Activated CD8-positive, alpha-beta memory T cell treated with anti-CD3 and anti-CD28 coated beads, Interleukin-2, amount 50 U/mL, for 24 hours (primary cell): ENCODE data around the gene ZNF766.
"Not testable (repeated sequence)": the region's sequence is repeated elsewhere in the genome, so short reads cannot be mapped to it uniquely, and the experiment has no call there.

Source experiments
- DNase-seq: peaks from one replicate; pipeline ENCODE4 v3.0.0-alpha.2; 2020; ENCODE audit errors: extremely low read depth

ZNF766 gene

DNA sequence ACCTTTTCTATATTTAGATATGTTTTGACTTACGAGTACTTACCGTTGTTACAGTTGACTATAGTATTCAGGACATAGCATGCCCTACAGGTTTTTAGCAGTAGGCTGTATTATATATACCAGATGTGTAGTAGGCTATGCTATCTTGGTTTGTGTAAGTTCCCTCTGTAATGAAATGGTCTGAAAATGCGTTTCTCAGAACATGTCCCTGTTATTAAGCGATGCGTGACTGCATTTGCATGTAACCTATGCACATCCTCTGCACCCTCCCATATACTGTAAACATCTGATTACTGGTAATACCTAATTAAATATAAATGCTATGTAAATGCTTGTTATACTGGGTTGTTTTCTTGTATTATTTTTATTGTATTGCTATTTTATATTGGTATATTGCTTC, 6.6 kb downstream of the ZNF766 start:
- no peak for DNase-seq

DNA sequence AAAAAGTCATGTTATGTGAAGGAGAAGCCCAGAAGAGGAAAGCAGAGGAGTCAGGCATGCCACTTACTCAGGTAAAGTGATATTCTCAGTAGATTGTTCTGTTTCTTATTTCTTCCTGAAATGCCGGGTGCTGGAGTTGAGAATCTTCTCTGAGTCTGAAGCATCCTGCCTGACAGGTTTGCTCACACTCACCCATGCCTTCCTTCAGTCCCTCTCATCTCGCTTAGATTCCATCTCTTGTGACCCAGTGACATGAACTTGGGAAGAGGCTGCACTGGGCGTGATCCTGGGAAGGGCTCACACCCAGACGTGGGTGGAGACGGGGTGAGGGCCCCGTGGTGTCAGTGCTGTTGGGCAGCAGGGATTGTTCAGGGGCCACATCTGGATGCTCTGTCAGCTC, 8.1 kb downstream of the ZNF766 start:
- no peak for DNase-seq

DNA sequence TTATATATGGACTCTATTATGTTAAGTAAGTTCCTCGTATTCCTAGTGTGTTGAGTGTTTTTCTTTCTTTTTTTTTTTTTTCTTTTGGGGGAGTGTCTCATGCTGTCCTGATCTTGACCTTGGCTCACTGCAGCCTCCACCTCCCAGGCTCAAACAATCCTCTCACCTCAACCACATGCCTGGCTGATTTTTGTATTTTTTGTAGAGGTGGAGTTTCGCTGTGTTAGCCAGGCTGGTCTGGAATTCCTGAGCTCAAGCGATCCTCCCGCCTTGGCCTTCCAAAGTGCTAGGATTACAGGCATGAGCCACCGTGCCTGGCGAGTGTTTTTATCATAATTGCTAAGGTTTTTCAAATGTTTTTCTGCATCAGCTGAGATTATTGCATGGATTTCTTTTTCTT, 16.9 kb downstream of the ZNF766 start:
- DNase-seq, result no peak

DNA sequence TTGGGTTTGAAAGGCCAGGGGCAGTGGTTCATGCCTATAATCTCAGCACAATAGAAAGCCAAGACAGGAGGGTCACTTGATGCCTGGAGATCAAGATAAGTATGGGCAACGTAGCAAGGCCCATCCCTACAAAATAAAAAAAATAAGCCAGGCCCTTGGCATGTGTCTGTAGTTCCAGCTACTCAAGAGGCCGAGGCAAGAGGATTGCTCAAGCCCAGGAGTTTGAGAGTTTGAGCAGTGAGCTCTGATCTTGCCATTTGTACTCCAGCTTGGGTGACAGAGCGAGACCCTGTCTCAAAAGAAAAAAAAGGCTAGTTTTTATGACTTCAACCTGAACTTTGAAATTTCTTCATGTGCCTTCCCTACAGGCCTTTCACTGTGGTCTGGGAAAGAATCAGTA, 22.4 kb downstream of the ZNF766 start:
- DNase-seq, result no peak

DNA sequence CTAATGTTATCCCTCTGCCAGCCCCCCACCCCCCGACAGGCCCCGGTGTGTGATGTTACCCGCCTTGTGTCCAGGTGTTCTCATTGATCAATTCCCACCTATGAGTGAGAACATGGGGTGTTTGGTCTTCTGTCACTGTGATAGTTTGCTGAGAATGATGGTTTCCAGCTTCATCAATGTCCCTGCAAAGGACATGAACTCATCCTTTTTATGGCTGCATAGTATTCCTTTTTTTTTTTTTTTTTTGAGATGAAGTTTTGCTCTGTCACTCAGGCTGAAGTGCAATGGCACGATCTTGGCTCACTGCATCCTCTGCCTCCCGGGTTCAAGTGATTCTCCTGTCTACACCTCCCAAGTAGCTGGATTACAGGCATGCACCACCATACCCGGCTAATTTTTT, 23.6 kb downstream of the ZNF766 start:
- not testable (repeated sequence) for DNase-seq

DNA sequence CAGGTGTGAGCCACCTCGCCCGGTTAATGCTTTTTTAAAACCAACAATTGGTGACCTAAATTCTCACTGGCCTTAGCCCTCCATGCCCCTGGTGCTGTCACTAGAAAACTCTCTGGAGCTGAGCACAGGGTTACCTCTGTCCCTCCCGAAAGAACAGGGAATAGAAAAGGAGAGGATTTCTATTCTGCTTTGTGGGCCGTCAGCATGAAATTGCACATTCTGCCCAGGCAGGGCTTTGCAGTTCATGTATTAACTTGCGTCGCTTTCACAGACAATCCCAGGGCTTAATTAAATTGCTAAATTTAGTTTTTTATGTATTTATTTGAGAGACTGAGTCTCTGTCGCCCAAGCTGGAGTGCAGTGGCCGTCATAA, 27.0 kb downstream of the ZNF766 start:
- DNase-seq, result no peak

DNA sequence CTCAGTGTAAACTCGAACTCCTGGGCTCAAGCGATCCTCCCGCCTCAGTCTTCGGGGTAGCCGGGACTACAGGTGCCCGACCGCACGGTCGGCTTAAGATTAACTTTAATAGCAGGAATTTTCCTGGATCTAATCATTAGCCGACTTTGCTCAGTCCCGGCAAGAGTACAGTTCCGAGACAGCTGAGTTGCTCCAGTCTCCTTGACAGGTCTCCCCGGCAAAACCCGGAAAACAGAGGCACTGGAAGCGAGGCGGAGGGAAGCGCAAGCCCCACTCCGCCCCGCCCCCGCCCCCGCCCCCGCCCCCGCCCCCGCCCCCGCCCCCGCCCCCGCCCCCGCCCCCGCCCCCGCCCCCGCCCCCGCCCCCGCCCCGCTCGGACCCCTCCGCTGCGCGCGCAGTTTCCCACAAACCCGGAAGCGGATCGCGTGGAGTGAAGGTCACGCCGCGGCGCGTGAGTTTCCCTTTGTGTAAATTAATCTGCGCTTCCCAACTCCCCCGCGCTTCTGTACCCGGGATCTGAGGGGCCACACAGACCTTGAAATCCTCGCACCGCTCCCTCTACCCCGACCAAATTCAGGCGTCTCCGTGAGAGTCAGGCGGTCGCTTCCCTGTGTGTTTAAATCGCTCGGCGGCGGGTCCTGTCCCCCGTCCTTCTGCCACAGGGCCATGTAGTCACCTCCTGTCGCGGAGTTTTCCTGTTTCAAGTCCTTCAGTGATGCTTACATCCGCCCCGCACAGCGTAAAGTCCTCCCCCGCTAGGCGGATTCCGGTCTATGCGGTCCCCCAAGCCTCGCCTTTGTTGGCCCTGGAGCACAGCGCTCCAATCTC, 27.6 kb downstream of the ZNF766 start, which contains the start of gene ZNF480:
TSS of gene ZNF480 (plus strand) at position 397 of the 828 bp plus-strand sequence. CDS start 3,244 bp downstream, outside the sequence.
- DNase-seq, result peak; percentile 33

DNA sequence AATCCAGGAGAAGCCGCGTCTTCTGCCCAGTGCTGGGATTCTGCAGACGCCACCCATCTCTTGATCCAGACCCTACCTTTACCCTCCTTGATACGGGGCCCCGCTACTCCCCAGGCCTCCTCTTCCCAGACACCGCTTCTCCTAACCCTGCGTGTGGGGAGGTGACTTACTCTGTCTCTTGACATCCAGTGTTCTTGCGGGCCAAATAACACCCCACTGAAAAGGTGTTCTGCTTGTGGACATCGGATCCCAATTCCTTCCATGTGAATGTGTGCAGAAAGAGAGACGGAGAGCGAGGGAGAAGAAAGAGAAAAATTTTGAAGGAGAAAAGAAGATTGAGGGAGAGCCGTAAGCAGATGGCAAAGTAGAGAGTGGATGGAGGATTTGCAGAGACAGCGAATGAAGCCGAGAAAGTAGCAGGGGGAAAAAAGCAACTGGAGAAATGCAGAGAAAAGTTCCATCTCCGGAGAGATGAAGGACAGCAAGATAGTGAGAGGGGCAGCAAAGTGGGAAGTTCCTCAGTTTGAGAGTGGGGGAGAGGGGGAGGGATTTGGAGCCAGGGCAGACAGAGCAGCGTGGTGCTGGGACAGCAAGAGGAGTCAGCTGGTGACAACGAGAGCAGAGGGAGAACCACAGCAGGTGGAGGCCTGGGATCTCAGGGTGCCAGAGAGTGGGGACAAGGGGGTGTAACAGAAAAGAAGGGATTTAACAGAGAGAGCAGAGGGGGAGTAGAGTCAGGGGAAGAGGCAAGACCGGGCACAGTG, 28.4 kb downstream of the ZNF766 start:
- no peak for DNase-seq

DNA sequence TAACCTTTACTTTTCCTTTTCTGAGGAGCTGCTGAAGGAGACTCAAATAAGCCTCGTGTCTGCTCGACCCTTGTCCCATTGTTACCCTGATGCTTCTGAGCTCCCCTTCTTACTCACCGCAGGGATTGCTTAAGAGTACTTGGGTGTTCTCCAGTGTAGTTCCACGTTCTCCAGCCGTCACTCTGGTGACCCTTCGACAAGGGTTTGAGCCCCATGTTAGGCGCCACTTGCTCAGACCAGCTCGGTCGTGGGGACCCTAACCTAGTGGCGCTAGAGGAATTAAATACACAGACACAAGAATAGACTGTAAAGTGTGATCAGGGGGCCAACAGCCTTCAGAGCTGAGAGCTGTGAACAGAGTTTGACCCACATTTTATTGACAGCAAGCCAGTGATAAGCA, 37.9 kb downstream of the ZNF766 start:
- DNase-seq, result no peak

DNA sequence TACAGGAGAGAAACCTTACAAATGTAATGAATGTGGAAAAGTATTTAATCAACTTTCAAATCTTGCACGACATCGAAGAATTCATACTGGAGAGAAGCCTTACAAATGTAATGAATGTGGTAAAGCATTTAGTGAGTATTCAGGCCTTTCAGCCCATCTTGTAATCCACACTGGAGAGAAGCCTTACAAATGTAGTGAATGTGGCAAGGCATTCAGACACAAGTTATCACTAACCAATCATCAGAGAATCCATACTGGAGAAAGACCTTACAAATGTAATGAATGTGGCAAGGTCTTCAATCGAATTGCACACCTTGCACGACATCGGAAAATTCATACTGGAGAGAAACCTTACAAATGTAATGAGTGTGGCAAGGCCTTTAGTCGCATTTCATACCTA, 53.0 kb downstream of the ZNF766 start:
- DNase-seq, result no peak

DNA sequence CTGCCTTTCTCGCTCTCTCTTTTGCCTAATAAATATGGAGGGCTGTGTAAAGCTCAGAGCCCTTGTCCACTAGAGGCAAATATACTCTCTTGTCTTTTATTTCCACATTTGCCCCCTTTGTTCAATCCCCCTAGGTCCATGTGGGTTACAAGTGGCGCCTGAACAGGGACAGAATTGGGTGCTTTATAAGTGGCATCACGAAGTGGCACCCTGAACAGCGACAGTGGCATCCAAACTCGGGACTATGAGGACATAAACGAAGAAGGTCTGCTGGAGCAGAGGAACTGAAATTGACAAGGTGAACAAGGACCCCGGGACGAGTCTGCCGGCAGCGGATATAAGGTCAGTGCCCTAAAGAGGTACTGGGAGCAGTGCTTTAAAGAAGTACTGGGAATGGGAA, 62.4 kb downstream of the ZNF766 start:
- DNase-seq, result no peak

DNA sequence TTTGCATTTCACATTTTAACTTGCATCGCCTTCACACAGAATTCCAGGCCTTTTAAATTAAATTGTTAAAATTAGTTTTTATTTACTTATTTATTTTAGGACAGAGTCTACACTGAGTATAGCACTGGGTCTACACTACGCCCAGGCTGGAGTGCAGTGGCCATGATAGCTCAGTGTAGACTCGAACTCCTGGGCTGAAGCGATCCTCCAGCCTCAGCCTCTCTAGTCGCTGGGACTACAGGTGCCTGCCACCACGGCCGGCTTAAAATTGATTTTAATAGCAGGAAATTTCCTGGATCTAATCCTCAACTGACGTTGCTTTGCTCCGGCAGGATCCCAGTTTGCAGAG, 66.4 kb downstream of the ZNF766 start:
- DNase-seq, result no peak

DNA sequence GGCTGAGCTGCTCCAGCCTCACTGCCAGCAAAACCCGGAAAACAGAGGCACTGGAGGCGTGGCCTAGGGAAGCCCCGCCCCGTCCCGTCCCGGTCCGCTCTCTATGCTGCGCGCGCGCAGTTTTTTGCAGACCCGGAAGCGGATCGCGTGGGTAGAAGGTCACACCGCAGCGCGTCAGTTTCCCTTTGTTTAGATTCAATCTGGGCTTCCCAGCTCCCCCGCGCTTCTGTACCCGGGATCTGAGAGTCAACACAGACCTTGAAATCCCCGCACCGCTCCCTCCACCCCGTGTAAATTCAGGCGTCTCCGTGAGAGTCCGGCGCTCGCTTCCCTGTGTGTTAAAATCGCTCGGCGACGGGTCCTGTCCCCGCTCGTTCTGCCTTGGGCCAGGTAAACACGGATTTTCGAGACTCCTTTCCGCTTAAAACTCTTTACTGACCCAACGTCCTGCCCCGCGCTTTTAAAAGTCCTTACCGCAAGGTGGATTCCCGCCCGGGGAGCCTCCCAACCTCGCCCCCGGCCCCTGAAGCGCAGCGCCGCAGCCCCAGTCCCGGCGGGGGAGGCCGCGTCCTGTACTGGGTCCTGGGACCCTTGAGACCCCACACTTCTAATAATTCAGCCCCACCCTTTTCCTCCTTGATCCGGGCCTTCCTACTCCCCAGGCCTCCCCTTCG, 66.9 kb downstream of the ZNF766 start, which contains the start of gene ZNF610:
TSS of gene ZNF610 (plus strand) at position 127 of the 674 bp plus-strand sequence. CDS start 12,930 bp downstream, outside the sequence.
- DNase-seq, result peak; percentile 64

DNA sequence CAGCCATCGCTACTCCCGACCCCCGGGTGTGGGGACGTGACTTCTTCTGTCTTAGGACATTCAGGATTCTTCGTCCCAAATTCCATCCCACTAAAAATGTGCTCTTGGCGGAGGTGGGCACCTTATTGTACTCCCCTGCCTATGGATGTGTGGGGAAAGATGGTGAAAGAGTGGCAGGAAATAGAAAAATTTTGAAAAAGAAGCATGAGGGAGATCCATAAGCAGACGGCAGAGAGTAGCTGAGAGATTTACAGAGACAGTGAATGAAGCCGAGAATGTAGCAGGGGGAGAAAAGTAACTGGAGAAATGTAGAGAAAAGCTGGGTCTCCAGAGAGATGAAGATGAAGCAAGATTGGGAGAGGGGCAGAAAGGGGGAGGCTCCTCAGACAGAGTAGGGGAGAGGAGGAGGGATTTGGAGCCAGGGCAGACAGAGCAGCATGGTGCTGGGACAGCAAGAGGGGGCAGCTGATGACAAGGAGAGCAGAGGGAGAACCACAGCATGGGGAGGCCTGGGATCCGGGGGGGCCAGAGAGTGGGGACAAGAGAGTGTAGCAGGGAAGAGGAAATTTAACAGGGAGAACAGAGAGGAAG, 67.5 kb downstream of the ZNF766 start:
- DNase-seq, result no peak

DNA sequence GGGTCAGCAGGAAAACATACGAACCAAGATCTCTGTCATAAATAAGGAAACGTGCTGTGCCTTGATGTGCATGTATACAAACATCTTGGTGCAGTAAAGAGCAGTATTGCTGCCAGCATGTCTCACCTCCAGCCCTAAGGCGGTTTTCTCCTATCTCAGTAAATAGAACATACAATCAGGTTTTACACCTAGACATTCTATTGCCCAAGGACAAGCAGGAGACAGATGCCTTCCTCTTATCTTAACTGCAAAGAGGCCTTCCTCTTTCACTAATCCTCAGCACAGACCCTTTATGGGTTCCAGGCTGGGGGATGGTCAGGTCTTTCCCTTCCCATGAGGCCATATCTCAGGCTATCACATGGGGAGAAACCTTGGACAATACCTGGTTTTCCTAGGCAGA, 69.6 kb downstream of the ZNF766 start:
- DNase-seq, result not testable (repeated sequence)

DNA sequence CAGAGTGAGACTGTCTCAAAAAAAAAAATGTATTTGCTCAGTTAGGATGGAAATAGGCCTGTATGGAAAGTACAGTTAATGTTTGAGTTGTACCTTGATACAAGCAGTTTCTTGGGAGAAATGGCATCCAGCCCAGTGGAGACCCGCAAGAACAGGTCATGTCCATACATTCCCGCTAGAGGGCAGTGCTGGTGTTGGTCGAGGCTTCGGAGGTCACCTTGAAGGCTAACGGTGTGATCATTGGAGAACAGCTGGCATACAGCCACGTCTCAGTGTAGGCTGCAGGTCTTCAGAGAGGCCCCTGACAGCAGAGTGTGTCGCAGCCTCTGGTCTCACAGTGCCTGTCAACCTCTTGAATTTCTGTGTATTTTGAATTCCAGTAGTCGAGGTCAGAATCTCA, 74.2 kb downstream of the ZNF766 start:
- DNase-seq, result no peak

DNA sequence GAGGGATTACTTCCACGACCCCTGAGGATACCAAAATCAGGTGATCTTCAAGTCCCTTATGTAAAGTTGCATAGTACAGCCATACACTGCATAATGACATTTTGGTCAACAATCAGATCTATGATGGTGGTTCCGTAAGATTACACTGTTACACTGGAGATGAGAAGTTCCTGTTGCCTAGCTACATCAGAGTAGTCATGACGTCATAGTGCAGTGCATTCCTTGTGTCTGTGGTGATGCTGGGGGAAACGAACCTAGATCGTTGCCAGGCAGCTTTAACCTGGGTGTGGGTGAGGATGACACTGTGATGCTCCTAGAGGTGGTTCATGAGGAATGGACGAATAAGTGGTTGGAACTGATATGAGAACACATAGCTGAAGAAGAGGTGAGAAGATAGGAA, 75.8 kb downstream of the ZNF766 start:
- no peak for DNase-seq
